ENCODE data around the gene MED13L.
"Not testable (repeated sequence)": the region's sequence is repeated elsewhere in the genome, so short reads cannot be mapped to it uniquely, and the experiment has no call there.

MED13L gene

GRCh38 chr12:116012757-116013156 is 264.7 kb downstream of the MED13L start:
- no peak for DNase-seq (ENCODE audit: low read depth in 2 of 2)

- DNase-seq (ENCODE audit: low read depth in 2 of 2) = no peak
Measured at GRCh38 chr12:116011217-116011616, 266.3 kb downstream of the MED13L start.

- DNase-seq (ENCODE audit: low read depth in 2 of 2) = no peak
Measured at GRCh38 chr12:116010467-116010866, 267.0 kb downstream of the MED13L start.

GRCh38 chr12:116009805-116010204 is 267.7 kb downstream of the MED13L start:
- DNase-seq (ENCODE audit: low read depth in 2 of 2) = no peak

GRCh38 chr12:116006141-116006540 is 271.4 kb downstream of the MED13L start:
- no peak for DNase-seq (ENCODE audit: low read depth in 2 of 2)

GRCh38 chr12:116002890-116003536 is 274.5 kb downstream of the MED13L start:
- DNase-seq (ENCODE audit: low read depth in 2 of 2) = no peak

GRCh38 chr12:116000252-116000651 is 277.2 kb downstream of the MED13L start:
- no peak for DNase-seq (ENCODE audit: low read depth in 2 of 2)

- DNase-seq (ENCODE audit: low read depth in 2 of 2) = no peak
Measured at GRCh38 chr12:115999582-115999981, 277.9 kb downstream of the MED13L start.

GRCh38 chr12:115998794-115999478 is 278.6 kb downstream of the MED13L start:
- no peak for DNase-seq (ENCODE audit: low read depth in 2 of 2)

GRCh38 chr12:115998119-115998633 is 279.3 kb downstream of the MED13L start:
- DNase-seq (ENCODE audit: low read depth in 2 of 2) = no peak

- no peak for DNase-seq (ENCODE audit: low read depth in 2 of 2)
Measured at GRCh38 chr12:115993737-115994136, 283.8 kb downstream of the MED13L start.

GRCh38 chr12:115990241-115990640 is 287.3 kb downstream of the MED13L start:
- DNase-seq (ENCODE audit: low read depth in 2 of 2) = no peak

- DNase-seq (ENCODE audit: low read depth in 2 of 2) = no peak
Measured at GRCh38 chr12:115988625-115989563, 288.6 kb downstream of the MED13L start.

- no peak for DNase-seq (ENCODE audit: low read depth in 2 of 2)
Measured at GRCh38 chr12:115988212-115988611, 289.3 kb downstream of the MED13L start.

- no peak for DNase-seq (ENCODE audit: low read depth in 2 of 2)
Measured at GRCh38 chr12:115984616-115985015, 292.9 kb downstream of the MED13L start.

GRCh38 chr12:115983226-115983798 is 294.2 kb downstream of the MED13L start:
- no peak for DNase-seq (ENCODE audit: low read depth in 2 of 2)

- no peak for DNase-seq (ENCODE audit: low read depth in 2 of 2)
Measured at GRCh38 chr12:115980339-115980738, 297.2 kb downstream of the MED13L start.

- no peak for DNase-seq (ENCODE audit: low read depth in 2 of 2)
Measured at GRCh38 chr12:115979851-115980250, 297.6 kb downstream of the MED13L start.

GRCh38 chr12:115979351-115979750 is 298.1 kb downstream of the MED13L start:
- no peak for DNase-seq (ENCODE audit: low read depth in 2 of 2)

GRCh38 chr12:115976829-115977228 is 300.7 kb downstream of the MED13L start:
- DNase-seq (ENCODE audit: low read depth in 2 of 2) = not testable (repeated sequence)

- DNase-seq (ENCODE audit: low read depth in 2 of 2) = no peak
Measured at GRCh38 chr12:115975411-115975810, 302.1 kb downstream of the MED13L start.

All from stimulated activated CD8-positive, alpha-beta memory T cell treated with anti-CD3 and anti-CD28 coated beads, Interleukin-7, amount 100 ng/mL, for 1 hour (primary cell).